Activated CD4-positive, CD25-positive, alpha-beta regulatory T cell treated with anti-CD3 and anti-CD28 coated beads, Interleukin-2, amount 50 U/mL, for 16 hours (primary cell): ENCODE data around the gene SHC2.
"Not testable (repeated sequence)": the region's sequence is repeated elsewhere in the genome, so short reads cannot be mapped to it uniquely, and the experiment has no call there.

ENCODE experiments used
- DNase-seq: peaks from one replicate; pipeline ENCODE4 v3.0.0-alpha.2; 2020; ENCODE audit warnings: low read depth, low spot score

The SHC2 gene

DNA sequence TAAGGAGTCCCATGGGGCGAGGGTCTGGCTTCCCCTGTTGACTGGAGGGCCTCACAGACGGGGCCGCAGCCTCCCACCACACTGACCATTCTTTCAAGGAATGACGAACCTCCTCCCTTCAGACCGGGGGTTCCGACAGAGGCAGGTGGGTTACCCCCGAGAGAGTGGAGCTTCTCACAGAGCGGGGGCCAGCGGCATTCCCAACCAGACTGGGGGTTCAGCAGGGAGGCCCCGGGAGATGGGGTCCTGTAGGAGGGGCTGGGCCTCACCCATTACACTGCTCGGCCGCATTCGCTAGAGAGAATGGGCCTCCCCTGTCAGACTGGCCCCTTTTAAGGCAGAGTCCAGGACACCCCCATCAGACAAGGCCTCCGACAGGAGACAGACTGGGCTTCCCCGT, 36.3 kb downstream of the SHC2 start:
- DNase-seq = no peak

DNA sequence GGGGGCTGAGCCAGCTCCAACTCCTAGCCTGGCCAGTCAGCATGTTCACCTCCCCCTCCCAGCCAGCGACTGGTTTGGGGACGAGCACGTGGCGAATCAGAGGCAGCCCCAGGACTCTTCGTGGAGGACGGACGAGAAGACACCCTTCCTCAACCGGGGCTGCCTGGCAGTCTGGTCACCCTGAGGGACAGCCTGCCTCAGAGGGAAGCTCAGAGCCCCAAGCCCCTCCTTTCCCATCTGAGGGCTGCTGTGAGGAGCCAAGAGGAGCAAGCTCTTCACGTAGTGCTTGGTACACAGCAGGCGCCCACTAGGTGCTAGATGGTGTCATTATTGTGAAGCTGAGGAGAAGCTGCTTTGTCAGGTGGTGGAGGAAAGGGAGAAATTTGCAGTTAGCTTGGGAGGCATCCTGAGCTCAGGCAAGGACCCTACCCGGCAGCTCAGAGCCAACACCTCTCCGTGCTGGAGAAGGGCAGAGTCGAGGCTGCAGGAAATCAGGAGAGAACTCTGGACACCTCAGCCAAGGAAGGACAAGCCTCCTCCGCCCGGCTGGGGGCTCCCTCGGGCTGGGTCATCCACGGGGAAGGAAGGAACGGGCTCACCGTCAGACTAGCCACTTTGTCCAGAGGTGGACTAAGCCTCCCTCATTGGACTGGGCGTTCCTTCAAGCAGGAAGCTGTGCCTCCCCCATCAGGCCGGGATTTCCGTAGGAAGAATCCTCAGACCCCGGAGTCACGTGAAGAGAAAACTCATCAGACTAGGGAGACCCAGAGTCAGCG, 37.0 kb downstream of the SHC2 start:
- DNase-seq = no peak

DNA sequence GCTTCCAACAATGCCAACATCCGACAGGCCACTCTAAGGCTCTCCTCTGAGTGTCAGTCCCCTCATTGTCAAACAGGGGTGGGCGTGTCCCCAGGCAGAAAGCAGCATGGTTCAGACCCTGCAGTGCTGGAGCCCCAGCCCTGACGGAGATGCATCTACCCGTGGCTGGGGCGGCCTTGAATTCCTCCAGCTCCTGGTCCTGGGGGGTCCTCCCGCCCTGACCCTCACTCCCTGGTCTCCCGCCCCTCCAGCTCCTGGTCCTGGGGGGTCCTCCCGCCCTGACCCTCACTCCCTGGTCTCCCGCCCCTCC, 38.0 kb downstream of the SHC2 start:
- not testable (repeated sequence) for DNase-seq

DNA sequence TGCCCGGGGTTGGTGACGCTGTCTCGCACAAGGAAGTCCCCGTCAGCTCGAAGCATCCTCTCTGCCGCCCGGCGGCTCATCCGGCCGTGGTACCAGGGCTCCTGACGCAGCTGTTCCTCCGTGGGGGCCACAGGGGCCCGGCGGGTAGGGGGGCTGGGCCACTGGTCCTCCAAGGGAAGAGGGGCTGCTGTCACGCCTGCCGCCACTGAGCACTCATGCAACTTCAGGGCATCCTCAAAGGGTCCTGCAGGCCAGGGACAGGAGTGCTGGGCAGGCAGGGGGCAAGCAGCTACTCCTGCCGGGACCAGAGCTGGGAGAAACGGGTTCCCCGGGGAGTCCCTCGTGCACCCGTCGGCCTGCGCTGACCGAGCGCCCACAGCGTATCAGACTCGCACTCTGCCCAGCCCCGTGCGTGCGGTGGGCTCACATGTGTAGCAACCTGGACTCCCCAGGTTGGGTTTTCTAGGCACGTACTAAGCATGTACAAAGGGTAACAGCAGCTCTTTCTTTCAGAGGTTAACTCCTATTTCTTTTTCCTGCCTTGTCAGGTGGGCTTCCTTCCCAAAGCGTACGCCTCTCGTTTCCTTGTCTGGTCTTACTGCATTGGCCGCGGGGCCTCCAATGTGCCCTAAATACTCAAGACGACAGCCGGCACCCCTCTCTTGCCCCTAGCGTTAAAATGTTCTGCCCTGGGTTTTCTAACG, 38.5 kb downstream of the SHC2 start:
- DNase-seq = no peak

DNA sequence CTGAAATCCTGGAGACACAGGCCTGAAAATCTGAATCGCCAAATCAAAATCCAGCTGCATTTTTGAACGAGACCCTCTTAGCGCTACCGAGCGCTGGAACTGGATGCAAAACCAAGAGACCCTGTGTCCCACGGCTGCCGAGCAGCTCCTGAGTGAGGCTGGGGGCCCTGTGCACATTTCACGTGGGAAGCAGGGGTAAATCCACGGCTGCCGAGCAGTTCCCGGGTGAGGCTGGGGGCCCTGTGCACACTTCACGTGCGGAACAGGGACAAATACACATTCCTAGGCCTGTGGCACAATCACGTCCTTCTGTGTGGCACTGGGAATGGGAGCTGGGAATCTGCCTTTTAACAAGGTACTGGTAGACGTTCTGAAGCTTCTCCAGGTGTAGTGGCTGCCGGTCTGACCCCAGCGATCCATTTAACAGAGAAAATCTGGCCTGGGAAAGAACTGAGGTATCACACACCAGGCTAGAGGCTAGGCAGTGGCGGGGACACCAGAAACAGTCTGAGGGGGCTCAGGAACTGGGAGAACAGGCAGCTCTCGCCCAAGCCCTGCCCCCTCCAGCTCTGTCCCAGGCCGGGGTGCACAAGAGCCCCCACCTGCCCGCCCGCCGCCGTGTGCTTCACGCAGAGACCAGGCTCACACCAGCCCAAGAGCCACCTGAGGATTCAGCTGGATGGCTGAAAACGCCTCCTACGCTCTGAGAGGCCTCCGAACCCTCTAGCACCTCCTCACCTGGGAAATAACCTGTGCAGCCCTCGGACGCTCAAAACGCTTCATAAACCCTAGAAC, 40.9 kb downstream of the SHC2 start:
- no peak for DNase-seq

DNA sequence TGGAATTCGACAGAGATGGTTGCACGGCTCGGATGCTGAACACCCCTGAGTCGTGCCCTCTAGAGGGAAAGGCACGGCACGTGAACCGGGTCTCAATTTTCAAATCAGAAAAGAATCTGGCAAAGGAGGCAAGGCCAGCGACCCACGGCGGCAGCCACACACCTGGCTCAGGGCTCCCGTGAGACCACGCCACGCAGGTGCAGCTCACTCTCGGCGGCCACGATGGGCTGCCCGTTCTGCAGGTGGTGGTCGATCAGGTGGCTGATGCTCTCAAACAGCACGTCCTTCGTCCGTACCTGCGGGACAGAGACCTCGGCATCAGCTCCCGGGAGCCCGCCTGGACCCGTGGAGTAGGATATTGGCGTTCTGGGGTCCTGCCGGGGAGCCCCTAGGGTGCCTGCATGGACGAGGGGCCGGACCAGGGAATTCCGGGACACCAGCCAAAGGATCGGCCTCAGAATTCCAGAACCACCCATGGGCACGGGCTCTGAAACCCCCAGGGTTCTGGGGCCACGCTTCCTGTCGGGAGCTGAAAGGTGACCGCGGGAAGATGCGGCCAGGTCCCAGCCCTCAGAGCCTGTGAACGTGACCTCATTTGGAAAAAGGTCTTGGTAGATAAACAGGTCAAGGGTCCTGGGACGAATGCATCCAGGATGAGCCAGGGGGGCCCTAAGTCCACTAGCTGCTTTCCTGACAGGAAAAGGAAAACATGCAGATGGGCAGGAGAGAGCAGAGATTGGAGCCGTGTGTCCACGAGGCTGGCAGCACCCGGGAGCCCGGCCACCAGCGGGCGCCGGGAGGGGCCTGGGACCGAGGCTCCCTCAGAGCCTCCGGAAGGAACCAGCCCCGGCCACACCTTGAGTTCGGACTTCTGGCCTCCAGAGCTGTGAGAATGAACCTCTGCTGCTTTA, 41.8 kb downstream of the SHC2 start:
- no peak for DNase-seq

DNA sequence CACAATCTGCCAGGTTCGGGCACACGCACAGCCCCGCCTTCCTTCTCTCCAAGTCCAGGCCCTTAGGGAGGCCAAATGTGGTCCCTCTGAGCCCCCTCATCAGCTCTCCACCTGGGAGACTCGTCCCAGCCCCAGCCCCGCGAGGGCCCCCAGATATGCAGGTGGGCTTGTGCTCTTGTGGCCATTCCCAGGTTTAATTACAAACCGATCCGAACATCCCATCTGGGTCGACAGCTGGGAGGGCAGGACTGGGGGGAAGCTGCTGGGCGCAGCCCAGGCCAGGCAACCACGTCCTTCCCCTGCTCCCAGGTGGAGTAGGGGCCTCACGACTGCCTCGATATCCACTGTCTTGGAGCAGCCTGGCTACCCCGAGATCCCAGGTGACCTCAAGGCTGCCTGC, 44.4 kb downstream of the SHC2 start:
- DNase-seq = no peak

DNA sequence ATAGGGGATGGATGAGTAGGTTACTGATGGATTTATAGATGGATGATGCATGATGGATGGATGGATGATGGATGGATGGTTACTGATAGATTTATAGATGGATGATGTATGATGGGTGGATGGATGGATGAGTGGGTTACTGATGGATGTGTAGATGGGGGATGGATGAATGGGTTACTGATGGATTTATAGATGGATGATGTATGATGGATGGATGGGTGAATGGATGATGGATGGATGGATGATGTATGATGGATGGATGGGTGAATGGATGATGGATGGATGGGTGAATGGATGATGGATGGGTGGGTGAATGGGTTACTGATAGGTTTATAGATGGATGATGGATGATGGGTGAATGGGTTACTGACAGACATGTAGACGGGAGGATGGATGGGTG, 45.5 kb downstream of the SHC2 start:
- no peak for DNase-seq

DNA sequence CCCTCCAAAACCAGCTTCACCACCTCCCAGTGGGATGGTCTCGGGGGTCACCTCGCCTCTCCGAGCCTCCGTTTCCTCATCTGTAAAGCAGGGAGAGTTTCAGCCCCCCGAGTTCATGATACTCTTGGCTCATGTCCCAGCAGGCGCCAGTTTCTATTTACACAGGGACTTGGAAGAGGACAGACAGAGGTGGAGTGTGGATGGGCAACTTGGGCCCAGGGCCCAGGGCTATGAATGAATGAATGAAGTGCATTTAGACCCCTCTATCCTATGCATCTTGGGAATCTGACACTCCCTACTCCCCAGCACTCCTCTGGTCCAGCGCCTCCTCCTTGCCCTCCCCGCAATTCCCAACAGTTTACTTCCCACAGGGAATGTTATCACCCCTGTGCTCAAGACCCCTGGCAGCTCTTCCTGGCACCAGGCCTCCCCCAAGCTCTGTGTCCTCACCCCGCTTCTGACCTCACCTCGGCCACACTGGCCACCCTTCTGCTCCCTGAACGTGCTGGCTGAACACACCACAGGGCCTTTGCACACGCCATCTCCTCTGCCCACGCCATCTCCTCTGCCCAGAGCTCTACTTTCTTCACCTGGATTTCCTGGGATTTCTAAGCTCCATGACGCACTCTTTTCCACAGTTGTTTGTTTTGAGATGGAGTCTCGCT, 46.9 kb downstream of the SHC2 start:
- no peak for DNase-seq

DNA sequence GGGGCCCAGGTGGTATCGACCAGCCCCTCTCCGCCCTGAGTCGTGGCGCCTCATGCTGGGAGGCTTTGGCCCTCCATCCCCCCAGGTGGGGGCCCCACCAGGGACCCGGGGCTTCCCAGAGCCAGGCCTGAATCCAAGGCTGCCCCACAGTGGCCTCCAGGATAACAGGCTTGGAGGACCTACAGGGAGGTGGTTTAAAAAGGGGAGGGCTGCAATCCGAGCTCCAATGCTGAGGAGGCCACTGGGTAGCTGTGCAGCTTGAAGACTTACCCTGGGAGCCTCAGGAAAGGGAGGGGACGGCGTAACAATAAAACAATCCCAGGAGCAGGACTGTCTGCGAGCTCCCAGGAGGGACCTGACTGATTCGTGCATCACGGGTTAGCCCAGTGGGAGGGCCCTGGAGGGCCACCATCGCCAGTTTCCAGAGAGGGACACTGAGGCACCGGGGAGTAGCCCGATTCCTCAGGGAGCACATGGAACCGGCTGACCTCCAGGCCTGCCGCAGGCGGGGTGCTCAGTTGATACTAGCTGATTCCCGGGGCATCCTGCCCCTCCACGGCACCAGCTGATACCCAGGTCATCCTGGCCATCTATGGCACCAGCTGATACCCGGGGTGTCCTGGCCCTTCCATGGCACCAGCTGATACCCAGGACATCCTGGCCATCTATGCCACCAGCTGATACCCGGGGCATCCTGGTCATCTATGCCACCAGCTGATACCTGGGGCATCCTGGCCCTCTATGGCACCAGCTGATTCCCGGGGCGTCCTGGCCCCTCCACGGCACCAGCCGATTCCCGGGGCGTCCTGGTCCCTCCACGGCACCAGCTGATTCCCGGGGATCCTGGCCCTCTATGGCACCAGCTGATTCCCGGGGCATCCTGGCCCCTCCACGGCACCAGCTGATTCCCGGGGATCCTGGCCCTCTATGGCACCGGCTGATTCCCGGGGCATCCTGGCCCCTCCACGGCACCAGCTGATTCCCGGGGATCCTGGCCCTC, 48.2 kb downstream of the SHC2 start:
- no peak for DNase-seq

DNA sequence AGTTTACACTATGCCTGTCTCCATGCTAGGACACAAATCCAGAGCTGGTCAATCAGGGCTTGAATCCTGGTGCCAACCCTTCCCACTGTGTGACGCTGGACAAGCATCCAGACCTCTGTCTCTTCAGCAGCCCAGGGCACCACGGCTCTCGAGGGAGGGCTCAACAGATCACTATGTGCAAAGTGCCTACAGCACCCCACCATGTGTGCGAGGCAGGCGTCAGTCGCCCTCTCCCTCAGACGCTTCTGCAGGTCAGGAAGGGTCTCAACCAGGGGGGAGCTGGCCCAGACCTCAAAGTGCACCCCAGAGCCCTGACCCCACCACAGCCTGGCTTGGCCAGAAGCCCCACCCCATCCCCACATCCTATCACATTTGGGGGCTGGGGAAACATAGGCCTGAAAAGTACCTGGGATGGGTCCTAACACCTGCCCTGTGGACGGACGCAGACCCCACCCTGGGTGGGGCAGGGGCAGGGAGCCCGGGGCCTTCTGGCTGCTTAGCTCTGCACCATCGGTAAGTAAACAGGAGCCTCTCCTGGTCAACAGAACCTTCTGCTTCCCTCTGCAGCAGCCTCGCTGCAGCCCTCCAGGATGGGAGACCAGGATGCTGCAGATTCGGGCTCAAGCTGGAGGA, 49.0 kb downstream of the SHC2 start:
- no peak for DNase-seq

DNA sequence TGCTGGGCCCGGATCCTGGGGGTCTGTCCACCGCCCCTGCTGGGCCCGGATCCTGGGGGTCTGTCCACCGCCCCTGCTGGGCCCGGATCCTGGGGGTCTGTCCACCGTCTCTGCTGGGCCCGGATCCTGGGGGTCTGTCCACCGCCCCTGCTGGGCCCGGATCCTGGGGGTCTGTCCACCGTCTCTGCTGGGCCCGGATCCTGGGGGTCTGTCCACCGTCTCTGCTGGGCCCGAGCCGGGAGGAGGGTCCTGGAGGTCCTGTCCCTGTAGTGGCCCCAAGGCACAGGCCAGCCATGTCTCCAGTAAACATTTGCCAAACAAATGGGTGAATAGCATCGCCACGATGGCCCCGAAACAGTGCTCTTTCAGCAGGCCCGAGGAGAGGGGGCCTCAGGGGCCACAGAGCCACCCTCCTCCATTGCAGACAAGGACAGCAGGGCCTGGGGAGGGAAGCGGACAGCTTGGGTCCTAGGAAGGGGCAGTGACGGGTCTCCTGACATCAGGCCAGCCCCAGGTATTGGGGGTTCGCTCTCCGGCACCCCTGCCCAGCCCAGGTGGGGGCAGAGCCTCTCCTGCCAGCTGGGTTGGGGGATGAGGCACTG, 49.6 kb downstream of the SHC2 start:
- DNase-seq = not testable (repeated sequence)

DNA sequence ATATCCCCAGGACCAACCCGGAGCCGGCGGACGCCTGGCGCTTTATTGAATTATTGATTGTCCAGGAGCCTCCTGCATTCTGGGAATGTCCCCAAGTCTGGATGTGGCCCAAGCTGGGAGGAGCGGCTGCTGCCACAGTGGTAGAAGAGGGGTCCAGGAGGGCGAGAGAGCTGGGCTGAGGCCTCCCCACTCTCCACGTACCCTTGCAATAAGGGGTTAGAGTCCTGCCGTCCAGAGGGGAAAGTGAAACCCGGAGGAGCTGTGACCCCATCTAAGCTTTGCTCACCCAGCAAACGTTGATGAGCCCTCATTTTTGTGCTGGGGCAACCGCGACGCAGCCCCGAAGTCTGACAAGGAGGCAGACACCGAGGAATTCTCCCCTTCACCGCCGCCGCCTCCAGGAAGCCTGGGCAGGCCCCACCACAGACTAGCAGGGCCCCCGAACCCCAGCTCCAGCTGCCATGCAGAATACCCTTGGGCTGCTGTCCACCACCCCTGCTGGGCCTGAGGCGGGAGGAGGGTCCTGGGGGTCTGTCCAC, 50.5 kb downstream of the SHC2 start:
- no peak for DNase-seq

DNA sequence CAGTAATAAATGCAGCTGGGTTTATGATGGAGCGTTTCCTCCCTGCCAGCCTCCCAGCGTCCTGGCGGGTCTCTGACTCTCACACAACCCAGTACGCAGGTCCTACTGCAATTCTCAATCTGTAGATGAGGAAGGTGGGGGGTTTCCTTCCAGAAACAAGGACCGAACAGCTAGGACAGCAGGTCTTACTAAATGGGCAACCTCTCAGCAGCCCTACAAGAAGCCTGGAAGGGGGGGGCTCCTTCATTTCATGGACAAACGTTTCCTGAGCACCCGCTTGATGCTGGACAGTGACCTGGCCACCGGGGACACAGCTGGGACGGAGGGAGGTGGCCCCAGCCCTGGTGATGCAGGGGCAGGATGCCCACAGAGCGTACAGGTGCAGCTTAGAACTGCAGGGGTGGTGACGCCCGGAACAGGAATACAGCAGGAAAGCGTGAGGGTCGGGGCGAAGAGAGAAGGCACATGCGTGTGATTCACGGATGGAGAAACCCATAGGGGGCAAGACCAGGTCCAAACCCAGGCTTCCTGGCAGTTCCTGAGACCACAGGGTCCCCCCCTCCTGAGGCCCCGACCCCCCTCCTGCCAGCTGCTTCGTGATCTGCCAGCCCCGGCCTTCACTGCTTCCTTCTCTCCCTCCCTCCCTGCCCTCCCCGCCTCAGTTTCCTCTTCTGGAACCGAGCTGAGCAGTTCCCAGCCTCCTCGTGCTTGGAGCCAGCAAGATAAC, 51.2 kb downstream of the SHC2 start:
- DNase-seq = no peak

DNA sequence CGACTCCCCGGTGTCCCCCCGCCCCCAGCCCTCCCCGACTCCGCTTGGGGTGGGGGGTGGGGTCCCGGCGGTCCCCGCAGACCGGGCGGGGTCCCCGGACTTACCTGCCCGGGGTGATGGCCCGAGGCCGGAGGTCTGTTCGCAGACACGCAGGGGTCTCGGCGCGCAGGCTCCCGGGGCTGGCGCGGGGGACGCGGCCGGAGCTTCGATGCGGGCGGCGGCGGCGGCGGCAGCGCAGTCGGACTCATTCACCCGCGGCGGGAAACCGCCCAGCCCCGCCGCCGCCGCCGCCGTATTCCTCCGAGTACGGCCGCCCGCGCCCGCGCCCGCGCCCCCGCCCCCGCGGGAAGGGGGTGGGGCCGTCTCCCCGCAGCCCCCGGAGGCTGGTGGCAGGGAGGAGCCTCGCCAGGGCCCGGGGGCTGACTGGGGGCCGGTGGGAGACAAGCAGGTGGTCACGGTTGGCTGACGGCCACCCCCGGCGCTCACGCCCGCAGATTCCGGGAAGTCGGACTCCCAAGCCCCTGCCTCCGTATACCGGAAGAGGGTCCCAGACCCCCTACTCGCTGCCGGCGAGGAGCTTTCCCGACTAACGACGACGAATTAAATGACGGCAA, 51.8 kb downstream of the SHC2 start, which contains the start of gene C2CD4C:
Gene C2CD4C, minus strand, starts transcription at position 246 of the 614 bp plus-strand sequence. CDS start 786 bp downstream, outside the sequence.
- no peak for DNase-seq

DNA sequence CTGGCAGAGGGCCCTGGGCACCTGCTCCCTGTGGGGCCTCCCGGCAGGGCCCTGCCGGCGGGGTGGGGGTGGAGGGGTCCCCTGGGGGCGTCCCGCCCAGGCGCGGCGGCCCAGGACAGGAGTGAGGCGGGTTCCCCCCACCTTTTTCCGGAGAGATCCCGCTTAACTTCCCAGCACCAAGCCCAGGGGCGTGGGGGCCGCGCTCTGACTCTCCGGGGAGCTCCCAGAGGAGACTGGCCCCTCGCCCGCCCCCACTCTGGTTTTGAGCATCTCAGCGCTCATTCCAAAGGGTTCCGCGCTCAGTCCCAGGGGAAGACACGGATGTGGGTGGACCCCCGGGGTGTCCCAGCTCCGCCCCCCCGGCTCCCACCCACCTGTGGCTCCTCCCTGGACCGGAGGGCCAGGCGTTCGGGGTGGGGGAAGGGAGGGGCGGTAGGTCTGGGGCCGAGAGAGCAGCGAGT, 52.4 kb downstream of the SHC2 start:
- no peak for DNase-seq
